ENCODE data around the gene MAP9. TPM values are rescaled to one million over a fixed set of nuclear protein-coding genes. Genes with fewer than 3 reads are reported as not detected.

The MAP9 gene
- total RNA-seq, 2 donors from 2014 or later: 2.3 to 6.4 TPM

DNA sequence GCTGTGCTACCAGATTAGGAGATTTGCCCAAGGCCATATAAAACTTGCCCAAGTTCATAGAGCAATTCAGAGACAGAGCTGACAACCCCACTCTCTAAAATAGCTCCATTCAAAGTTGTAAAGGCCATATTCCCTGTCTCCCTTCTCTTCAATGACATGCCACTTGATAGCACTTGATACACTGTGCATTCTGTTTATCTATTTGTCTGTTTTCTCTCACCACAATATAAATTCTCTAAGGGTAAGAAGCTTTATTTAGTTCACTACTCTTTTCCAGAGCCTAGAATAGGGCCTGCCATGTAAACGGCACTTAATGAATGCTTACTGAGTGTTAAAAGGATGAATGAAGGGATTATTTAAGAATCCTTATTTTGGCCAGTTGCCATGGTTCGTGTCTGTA, 24.1 kb upstream of the MAP9 start:
- intact Hi-C loops (cut with DNase I): no loop called here
- DNase-seq: no peak
- H3K27ac ChIP-seq: no peak overlapping the region
- H3K27me3 ChIP-seq: no peaks in the 10 kb centered on the region
- H3K4me3 ChIP-seq: no peak overlapping the region
- H3K36me3 ChIP-seq: no peaks in the 10 kb centered on the region
- no peak overlapping the region for H3K9ac ChIP-seq (ENCODE audit: low read depth in 2 of 2, low read length in 2 of 2)
- TF ChIP-seq, protein P1, sequence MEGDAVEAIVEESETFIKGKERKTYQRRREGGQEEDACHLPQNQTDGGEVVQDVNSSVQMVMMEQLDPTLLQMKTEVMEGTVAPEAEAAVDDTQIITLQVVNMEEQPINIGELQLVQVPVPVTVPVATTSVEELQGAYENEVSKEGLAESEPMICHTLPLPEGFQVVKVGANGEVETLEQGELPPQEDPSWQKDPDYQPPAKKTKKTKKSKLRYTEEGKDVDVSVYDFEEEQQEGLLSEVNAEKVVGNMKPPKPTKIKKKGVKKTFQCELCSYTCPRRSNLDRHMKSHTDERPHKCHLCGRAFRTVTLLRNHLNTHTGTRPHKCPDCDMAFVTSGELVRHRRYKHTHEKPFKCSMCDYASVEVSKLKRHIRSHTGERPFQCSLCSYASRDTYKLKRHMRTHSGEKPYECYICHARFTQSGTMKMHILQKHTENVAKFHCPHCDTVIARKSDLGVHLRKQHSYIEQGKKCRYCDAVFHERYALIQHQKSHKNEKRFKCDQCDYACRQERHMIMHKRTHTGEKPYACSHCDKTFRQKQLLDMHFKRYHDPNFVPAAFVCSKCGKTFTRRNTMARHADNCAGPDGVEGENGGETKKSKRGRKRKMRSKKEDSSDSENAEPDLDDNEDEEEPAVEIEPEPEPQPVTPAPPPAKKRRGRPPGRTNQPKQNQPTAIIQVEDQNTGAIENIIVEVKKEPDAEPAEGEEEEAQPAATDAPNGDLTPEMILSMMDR (IDR thresholded peaks at IDR 0.05): no peak
- H3K4me1 ChIP-seq: no peaks in the 10 kb centered on the region
- no peaks in the 10 kb centered on the region for H3K9me3 ChIP-seq

DNA sequence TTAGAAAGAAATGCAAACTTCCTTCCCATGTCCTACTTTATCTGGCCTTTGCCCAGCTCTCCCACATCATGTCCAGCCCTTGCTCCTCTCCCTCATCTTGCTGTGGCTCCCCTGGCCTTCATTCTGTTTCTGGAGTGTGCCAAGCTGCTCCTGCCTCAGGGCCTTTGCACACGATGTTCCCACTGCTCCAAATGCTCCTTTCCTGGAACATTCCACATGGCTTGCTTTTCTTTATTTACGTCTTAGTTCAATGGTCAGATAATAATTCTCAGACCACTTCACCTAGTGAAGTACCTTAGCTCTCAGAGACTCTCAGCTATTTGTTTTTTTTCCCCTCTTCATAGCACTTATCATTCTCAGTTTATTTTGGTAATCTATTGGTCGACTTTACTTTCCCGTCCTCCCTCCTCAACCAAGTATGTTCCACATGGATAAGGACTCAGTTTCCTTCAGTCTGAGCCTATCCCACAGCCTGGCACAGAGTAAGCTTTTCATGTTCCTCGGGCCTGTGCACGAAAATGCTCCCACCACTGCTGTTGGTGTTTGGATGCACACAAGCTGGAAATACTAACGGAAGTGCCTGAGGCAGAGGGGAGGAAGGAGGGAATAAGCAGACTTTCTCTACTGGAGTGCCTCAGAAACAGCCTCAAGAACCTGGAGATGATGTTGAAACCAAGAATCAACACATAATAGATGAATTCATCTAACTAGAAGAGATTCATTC, 23.4 kb upstream of the MAP9 start:
- Histone ChIP-seq H3K9me3 (no peaks in the 10 kb centered on the region), H3K9ac (ENCODE audit: low read depth in 2 of 2, low read length in 2 of 2) (no peak overlapping the region), H3K27me3 (no peaks in the 10 kb centered on the region), H3K36me3 (no peaks in the 10 kb centered on the region), H3K4me1 (no peaks in the 10 kb centered on the region), H3K4me3 (no peak overlapping the region), H3K27ac (no peak overlapping the region)
- DNase-seq: no peak
- TF ChIP-seq, protein P1 (IDR thresholded peaks at IDR 0.05): no peak
- intact Hi-C loops (cut with DNase I): no loop called here

DNA sequence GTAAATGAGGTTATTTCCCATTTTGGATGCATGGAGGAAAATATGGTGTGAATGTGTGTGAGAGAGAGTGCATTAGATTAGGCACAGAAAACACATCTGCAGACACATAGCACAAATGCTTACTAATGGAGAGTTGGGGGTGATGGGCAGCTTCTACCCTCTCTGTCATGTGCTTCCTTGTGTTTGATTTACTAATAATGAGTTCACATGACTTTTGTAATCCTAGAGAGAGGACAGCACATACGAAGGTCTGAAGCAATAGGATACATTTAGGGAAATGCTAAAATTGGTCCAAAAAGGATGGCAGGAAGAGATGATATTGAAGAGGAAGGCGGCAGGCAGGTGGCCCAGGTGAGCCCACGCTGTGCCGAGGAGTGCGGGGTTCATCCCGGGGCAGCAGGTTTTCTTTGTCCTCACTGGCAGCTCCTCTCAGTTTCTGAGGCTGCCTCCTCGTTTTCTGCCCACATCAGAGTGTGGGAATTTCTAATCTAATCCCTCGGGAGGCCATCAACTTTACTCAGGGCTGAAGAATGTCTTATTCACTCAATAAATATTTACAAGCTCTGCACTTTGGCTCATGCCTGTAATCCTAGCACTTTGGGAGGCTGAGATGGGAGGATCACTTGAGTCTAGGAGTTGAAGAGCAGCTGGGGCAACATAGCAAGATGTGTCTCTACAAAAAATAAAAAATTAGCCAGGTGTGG, 15.9 kb upstream of the MAP9 start:
- Histone ChIP-seq H3K9ac (ENCODE audit: low read depth in 2 of 2, low read length in 2 of 2) (no peak overlapping the region), H3K27ac (no peak overlapping the region), H3K27me3 (no peaks in the 10 kb centered on the region), H3K9me3 (no peaks in the 10 kb centered on the region), H3K4me3 (no peak overlapping the region), H3K4me1 (no peaks in the 10 kb centered on the region), H3K36me3 (no peaks in the 10 kb centered on the region)
- no peak for DNase-seq
- TF ChIP-seq, protein P1 (IDR thresholded peaks at IDR 0.05): no peak
- intact Hi-C loops (cut with DNase I): no loop called here

DNA sequence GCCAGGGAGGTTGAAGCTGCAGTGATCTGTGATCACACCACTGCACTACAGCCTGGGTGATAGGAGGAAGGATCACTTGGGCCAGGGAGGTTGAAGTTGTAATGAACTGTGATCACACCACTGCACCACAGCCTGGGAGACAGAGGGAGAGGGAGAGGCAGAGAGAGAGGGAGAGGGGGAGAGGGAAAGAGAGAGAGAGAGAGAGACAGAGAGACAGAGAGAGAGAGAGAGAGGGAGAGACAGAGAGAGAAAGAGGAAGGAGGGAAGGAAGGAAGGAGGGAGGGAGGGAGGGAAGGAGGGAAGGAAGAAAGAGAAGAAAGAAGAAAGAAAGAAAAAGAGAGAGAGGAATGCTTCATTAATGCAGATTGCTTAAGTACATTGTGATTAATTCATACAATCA, 15.2 kb upstream of the MAP9 start:
- H3K4me3 ChIP-seq: no peak overlapping the region
- TF ChIP-seq, protein P1 (IDR thresholded peaks at IDR 0.05): no peak
- H3K4me1 ChIP-seq: no peaks in the 10 kb centered on the region
- no peaks in the 10 kb centered on the region for H3K36me3 ChIP-seq
- H3K9ac ChIP-seq (ENCODE audit: low read depth in 2 of 2, low read length in 2 of 2): no peak overlapping the region
- H3K9me3 ChIP-seq: no peaks in the 10 kb centered on the region
- DNase-seq: no peak
- H3K27ac ChIP-seq: no peak overlapping the region
- intact Hi-C loops (cut with DNase I): no loop called here
- no peaks in the 10 kb centered on the region for H3K27me3 ChIP-seq

DNA sequence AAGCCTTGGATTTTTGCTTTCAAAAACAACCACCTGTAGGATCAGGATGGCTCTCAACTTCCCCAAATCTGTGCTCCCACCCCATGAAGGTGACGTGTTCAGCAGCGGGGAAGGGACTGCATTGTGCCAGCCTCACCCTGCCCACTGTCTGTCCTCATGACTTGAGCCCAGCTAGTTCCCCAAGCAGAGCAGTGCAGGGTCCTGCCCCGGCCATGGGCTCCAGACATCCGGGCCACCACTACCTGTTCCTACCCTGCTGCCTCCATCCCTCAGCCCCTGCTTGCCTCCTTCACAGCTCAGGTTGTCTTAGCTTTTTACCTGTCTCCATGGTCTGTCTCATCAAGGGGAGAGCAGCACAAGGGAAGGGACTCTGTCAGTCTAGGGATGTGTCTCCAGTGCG, 11.4 kb upstream of the MAP9 start:
- intact Hi-C loops (cut with DNase I): no loop called here
- Histone ChIP-seq H3K4me1 (no peaks in the 10 kb centered on the region), H3K27me3 (no peaks in the 10 kb centered on the region), H3K9me3 (no peaks in the 10 kb centered on the region), H3K9ac (ENCODE audit: low read depth in 2 of 2, low read length in 2 of 2) (no peak overlapping the region), H3K27ac (no peak overlapping the region), H3K36me3 (no peaks in the 10 kb centered on the region), H3K4me3 (no peak overlapping the region)
- DNase-seq: no peak
- TF ChIP-seq, protein P1 (IDR thresholded peaks at IDR 0.05): no peak

All from colonic mucosa (tissue), 4 donors.